ENCODE measurements around the gene CYP2C9.

CYP2C9 gene

GRCh38 chr10:94991243-94991888 lies 52.9 kb downstream of the CYP2C9 start:
- POLR2A ChIA-PET, result no interaction called here
- DNase-seq (ENCODE audit: extremely low spot score), result no peak
- CTCF ChIA-PET, result no interaction called here
- TF ChIP-seq, protein P1, sequence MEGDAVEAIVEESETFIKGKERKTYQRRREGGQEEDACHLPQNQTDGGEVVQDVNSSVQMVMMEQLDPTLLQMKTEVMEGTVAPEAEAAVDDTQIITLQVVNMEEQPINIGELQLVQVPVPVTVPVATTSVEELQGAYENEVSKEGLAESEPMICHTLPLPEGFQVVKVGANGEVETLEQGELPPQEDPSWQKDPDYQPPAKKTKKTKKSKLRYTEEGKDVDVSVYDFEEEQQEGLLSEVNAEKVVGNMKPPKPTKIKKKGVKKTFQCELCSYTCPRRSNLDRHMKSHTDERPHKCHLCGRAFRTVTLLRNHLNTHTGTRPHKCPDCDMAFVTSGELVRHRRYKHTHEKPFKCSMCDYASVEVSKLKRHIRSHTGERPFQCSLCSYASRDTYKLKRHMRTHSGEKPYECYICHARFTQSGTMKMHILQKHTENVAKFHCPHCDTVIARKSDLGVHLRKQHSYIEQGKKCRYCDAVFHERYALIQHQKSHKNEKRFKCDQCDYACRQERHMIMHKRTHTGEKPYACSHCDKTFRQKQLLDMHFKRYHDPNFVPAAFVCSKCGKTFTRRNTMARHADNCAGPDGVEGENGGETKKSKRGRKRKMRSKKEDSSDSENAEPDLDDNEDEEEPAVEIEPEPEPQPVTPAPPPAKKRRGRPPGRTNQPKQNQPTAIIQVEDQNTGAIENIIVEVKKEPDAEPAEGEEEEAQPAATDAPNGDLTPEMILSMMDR (IDR thresholded peaks at IDR 0.05; ENCODE audit: control extremely low read depth, extremely low read depth, low read depth, missing control alignments), result no peak

DNA sequence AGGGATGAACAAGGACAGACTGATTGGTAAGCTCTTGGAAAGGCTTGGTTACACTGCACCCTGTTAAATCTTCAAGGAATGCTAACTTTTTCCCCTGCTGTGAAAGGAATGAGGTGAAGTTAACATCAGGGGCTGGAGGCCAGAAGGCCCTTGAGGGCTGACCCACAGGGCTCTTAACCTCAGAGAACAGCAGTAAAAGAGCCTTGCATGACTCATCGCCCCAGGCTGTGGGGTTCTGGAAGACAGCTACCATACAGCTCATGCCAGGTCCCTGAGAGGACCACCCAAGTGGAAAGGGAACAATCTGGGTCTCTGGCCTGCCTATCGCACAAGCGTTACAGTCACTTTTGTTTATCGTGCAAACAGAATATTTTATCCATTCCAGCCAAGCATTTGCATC lies 54.4 kb downstream of the CYP2C9 start:
- TF ChIP-seq, protein P1 (IDR thresholded peaks at IDR 0.05; ENCODE audit: control extremely low read depth, extremely low read depth, low read depth, missing control alignments), result no peak
- POLR2A ChIA-PET, result no interaction called here
- CTCF ChIA-PET, result no interaction called here
- DNase-seq (ENCODE audit: extremely low spot score), result no peak

DNA sequence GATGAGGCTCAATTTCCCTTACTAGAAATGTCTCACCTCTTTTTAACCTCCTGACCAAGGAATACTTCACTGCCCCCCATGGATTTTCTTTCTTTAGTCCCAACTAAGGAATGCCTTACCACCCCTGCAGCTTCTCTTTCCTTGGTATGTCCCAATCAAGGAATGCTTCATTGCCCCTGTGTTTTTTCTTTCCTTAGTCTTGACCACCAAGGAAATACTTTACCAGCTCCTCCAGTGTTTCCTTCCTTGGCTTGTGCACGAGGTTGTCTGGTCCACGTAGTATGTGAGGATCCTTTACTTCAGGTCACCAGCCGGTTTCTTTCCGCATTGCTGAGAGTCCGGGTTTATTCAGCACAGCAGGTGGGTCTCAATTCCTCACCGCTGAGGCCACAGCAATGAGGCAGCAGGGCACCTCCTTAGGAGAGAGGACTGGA lies 59.3 kb downstream of the CYP2C9 start:
- no peak for DNase-seq (ENCODE audit: extremely low spot score)
- POLR2A ChIA-PET, result no interaction called here
- CTCF ChIA-PET, result no interaction called here
- TF ChIP-seq, protein P1 (IDR thresholded peaks at IDR 0.05; ENCODE audit: control extremely low read depth, extremely low read depth, low read depth, missing control alignments), result no peak

DNA sequence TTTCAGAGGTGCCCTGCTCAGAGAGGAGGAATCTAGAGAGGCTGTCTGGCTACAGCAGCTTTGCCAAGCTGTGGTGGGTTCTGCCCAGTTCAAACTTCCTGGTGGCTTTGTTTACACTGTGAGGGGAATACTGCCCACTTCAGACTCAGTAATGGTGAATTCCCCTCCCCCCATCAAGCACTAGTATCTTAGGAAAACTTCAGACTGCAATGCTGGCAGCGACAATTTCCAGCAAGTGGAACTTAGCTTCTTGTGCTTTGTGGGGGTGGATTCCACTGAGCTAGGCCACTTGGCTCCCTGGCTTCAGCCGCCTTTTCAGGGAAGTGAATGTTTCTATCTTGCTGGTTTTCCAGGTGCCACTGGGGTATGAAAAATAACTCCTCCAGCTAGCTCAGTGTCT lies 88.0 kb downstream of the CYP2C9 start:
- TF ChIP-seq, protein P1 (IDR thresholded peaks at IDR 0.05; ENCODE audit: control extremely low read depth, extremely low read depth, low read depth, missing control alignments), result no peak
- no peak for DNase-seq (ENCODE audit: extremely low spot score)
- ChIA-PET CTCF (no interaction called here), POLR2A (no interaction called here)

DNA sequence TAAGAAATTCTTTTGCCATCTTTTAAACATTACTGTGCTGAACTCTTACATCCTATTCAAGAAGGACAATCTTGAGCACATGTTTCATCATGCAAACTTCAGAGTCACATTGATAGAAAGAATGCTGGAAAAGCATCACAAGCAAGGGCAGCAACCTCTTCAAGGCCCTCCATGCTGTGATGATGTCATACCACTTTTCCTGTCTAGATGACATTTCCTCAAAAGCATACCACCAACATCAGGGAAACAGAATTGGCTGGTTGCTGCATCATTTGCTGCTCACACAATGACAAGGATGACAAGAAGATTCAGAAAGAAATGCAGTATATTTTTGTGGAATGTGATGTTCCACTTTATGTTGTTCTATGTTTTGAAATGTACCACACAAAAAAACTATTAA lies 93.2 kb downstream of the CYP2C9 start:
- DNase-seq (ENCODE audit: extremely low spot score), result no peak
- TF ChIP-seq, protein P1 (IDR thresholded peaks at IDR 0.05; ENCODE audit: control extremely low read depth, extremely low read depth, low read depth, missing control alignments), result no peak
- CTCF ChIA-PET, result no interaction called here
- POLR2A ChIA-PET, result no interaction called here

- TF ChIP-seq, protein P1 (IDR thresholded peaks at IDR 0.05; ENCODE audit: control extremely low read depth, extremely low read depth, low read depth, missing control alignments), result no peak
- CTCF ChIA-PET, result no interaction called here
- DNase-seq (ENCODE audit: extremely low spot score), result no peak
- POLR2A ChIA-PET, result no interaction called here
Observed at GRCh38 chr10:95034401-95034800, 95.9 kb downstream of the CYP2C9 start.

Data from GM10248 (cell line).